GM12873 (cell line): ENCODE results near the gene PRDM16.

ENCODE experiments used
- CTCF ChIP-seq: IDR thresholded peaks from 2 replicates; pipeline ENCODE4 v1.5.1; 2012; ENCODE audit warnings: low read depth, mild to moderate bottlenecking, moderate library complexity, low read length, control low read depth; ENCODE audit not compliant: insufficient read depth; ENCODE audit errors: missing control alignments

PRDM16 gene

GRCh38 chr1:3109355-3109754, 40.4 kb downstream of the PRDM16 start:
- TF ChIP-seq CTCF = no peak

DNA sequence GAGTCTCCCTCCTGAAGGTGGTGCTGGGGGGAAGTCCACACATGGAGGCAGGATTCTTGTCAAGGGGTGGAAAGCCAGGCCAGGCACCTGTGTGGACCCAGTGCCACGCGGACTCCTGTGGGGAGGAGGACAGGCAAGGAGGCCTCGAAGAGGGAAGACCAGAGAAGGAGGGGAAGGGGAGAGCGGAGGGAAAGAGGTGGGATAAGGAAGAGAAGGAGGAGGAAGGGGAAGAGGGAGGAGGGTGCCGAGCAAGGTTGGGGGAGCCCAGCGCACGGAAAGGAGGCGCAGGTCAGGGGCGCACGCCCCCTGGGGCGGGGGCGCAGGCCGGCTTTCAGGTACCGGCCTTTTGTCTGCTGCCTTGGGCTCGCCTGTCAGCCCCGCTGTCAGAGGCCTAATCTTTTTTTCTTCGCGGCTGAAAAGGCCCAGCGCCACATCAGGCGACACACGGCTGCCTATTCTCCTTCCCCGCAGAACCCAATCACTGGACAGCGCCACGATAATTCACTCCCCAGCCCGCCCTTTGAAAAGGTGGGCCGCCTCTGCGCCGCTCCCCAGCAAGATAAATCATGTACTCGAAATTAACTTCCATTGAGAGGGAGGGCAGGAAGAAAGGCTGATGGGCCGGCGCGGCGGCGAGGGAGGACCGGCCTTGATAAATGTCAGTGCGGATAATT, 42.5 kb downstream of the PRDM16 start:
- TF ChIP-seq CTCF = no peak

GRCh38 chr1:3112526-3112925, 43.5 kb downstream of the PRDM16 start:
- no peak for TF ChIP-seq CTCF

DNA sequence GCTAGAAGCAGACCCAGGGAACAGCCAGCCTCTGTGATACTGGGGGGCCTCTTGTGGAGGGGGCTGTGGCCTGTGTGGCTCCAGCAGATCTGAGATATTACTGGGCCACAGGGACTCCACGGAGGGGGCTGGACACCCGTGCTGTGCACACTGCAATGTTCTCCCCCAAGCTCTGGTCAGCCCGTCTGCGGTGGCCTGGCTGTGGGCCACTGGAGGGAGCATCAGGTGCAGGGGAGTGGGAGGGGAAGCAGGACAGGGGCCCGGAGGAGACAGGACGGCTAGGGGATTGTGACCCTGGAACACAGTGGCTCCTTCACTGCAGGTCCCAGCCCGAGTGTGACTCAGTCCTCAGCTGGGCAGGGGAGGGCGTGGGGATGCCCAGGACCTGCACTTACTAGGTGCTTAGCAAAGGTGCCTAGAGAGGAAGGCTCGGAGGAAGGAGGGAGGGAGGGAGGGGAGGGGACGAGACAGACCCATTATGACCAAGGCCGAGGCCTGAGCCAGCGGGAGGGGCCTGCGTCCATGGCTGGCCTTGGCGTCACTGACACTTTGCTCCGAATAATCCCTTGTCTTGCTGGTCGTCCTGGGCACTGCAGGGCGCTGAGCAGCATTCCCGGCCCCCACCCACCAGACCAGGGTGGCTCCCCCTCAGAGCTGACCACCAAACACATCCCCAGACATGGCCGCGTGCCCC, 44.2 kb downstream of the PRDM16 start:
- no peak for TF ChIP-seq CTCF

- no peak for TF ChIP-seq CTCF
Observed at GRCh38 chr1:3113741-3114056, 44.7 kb downstream of the PRDM16 start.

GRCh38 chr1:3114131-3114744, 45.2 kb downstream of the PRDM16 start:
- TF ChIP-seq CTCF = no peak

- TF ChIP-seq CTCF = no peak
Observed at GRCh38 chr1:3114846-3115245, 45.8 kb downstream of the PRDM16 start.
